Epidermal melanocyte (primary cell): ENCODE data around the gene TYROBP.
"Not testable (repeated sequence)": the region's sequence is repeated elsewhere in the genome, so short reads cannot be mapped to it uniquely, and the experiment has no call there.

Experiments used
- DNase-seq: peaks from one replicate; pipeline ENCODE4 v3.0.0; 2011; ENCODE audit warnings: low spot score; ENCODE audit not compliant: insufficient read length

Gene TYROBP

GRCh38 chr19:35932291-35932936 is 24.3 kb upstream of the TYROBP start:
- DNase-seq, result no peak

- no peak for DNase-seq
Measured at GRCh38 chr19:35931874-35932202, 23.7 kb upstream of the TYROBP start.

- DNase-seq, result peak; percentile 99
Measured at GRCh38 chr19:35931161-35931873, 23.2 kb upstream of the TYROBP start.

- DNase-seq, result no peak
Measured at GRCh38 chr19:35929876-35930275, 21.8 kb upstream of the TYROBP start.

- no peak for DNase-seq
Measured at GRCh38 chr19:35928507-35928906, 20.4 kb upstream of the TYROBP start.

GRCh38 chr19:35925501-35925900 is 17.4 kb upstream of the TYROBP start:
- no peak for DNase-seq

GRCh38 chr19:35921012-35921411 is 12.9 kb upstream of the TYROBP start:
- no peak for DNase-seq

- no peak for DNase-seq
Measured at GRCh38 chr19:35919306-35919705, 11.2 kb upstream of the TYROBP start.

- no peak for DNase-seq
Measured at GRCh38 chr19:35915443-35915842, 7.3 kb upstream of the TYROBP start.

GRCh38 chr19:35913589-35913988 is 5.5 kb upstream of the TYROBP start:
- DNase-seq, result no peak

- DNase-seq, result no peak
Measured at GRCh38 chr19:35911790-35912189, 3.7 kb upstream of the TYROBP start.

- no peak for DNase-seq
Measured at GRCh38 chr19:35911173-35911572, 3.1 kb upstream of the TYROBP start.

GRCh38 chr19:35910355-35910754 is 2.3 kb upstream of the TYROBP start:
- DNase-seq, result not testable (repeated sequence)

GRCh38 chr19:35909684-35910035 is 1.6 kb upstream of the TYROBP start:
- no peak for DNase-seq

GRCh38 chr19:35908973-35909683 is 1.0 kb upstream of the TYROBP start:
- DNase-seq, result no peak

GRCh38 chr19:35907377-35907745 is 734 bp downstream of the TYROBP start:
- DNase-seq, result no peak

- no peak for DNase-seq
Measured at GRCh38 chr19:35905178-35905727, 2.8 kb downstream of the TYROBP start.

- no peak for DNase-seq
Measured at GRCh38 chr19:35904311-35905068, 3.6 kb downstream of the TYROBP start.

- DNase-seq, result peak; percentile 72
Measured at GRCh38 chr19:35903550-35904179, 4.4 kb downstream of the TYROBP start.

- no peak for DNase-seq
Measured at GRCh38 chr19:35902870-35903475, 5.1 kb downstream of the TYROBP start.
